ENCODE data around the gene CTDP1. TPM values are rescaled to one million over a fixed set of nuclear protein-coding genes. Genes with fewer than 3 reads are reported as not detected.

CTDP1 gene
- total RNA-seq, 1 experiment from 2014 or later = 31.7 TPM

DNA sequence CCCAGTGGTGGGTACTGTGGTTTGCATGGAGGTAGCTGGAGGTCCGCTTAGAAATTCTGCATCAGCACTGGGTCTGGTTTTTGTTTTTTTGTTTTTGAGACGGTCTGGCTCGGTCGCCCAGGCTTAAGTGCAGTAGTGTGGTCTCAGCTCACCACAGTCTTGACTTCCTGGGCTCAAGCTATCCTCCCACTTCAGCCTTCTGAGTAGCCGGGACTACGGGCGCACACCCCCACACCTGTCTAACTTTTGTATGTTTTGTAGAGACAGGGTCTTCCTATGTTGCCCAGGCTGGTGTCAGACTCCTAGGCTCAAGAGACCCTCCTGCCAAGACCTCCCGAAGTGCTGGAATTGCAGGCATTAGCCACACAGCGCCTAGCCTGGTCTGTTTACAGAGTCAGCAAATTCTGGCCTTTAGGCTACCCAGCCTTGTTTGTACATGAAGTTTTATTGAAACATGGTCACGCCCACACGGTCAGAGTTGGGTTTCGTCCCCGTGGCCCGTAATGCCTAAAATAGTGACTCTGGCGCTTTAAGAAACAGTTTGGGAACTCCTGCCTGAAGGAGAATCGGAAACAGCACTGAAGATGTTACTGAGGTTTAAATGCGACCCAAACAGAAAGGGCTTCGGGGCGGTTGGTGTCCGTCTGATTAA is 32.7 kb downstream of the CTDP1 start:
- DNase-seq (no peak), ATAC-seq (no peak)
- CTCF ChIA-PET = no interaction called here
- H3K4me2 ChIP-seq (ENCODE audit: low read length) = no peak overlapping the region
- BruUV-seq (replicated peaks) = no TSS peak
- no peak overlapping the region for H3K27ac ChIP-seq (ENCODE audit: low read length)
- no peaks in the 10 kb centered on the region for H4K20me1 ChIP-seq (ENCODE audit: low read length)
- TF ChIP-seq CTCF (conservative IDR thresholded peaks at IDR 0.05; ENCODE audit: low read depth, low read length) (no peak), EZH2phosphoT487 (IDR thresholded peaks at IDR 0.05; ENCODE audit: borderline replicate concordance, low read length) (no peak)
- no peak overlapping the region for H2AFZ ChIP-seq (ENCODE audit: low read length)
- H3K36me3 ChIP-seq (ENCODE audit: low read depth, low read length) = peaks cover 23% of the 10 kb centered on the region
- no peaks in the 10 kb centered on the region for H3K9me2 ChIP-seq (replicated peaks; ENCODE audit: low read length)
- intact Hi-C loops (cut with micrococcal nuclease) = no loop called here
- no peak overlapping the region for H3K9ac ChIP-seq (ENCODE audit: low read length)
- no peaks in the 10 kb centered on the region for H3F3A ChIP-seq (ENCODE audit: low read length, unreplicated experiment)
- H3K4me3 ChIP-seq (ENCODE audit: low read length) = no peak overlapping the region
- H3K27me3 ChIP-seq (ENCODE audit: low read length) = no peaks in the 10 kb centered on the region
- no peaks in the 10 kb centered on the region for H3K79me2 ChIP-seq (ENCODE audit: low read length)
- no peaks in the 10 kb centered on the region for H3K9me3 ChIP-seq (ENCODE audit: low read length)
- H3K4me1 ChIP-seq (ENCODE audit: insufficient read depth, low read length) = no peaks in the 10 kb centered on the region
- POLR2A ChIA-PET (ENCODE audit: unreplicated experiment) = no interaction called here

DNA sequence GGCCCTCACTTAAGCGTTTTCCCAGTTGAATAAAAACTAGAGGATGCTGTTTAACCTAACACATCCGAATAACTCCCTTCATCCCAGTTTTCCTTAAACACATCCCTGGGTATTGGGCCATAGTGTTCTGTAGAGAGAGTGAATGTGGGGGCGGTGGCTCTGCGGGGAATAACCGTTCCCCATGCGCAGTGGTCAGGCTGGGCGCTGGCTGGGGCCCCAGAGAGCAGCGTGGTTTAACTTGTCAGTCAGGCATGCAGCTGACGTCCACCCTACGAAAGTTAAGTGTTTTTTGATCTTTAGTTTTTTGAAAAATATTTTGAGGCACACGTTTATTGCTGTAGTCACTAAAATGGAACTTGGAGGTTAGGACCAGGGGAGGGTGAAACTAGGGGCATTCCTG is 33.7 kb downstream of the CTDP1 start:
- intact Hi-C loops (cut with micrococcal nuclease) = no loop called here
- no peaks in the 10 kb centered on the region for H4K20me1 ChIP-seq (ENCODE audit: low read length)
- BruUV-seq (replicated peaks) = no TSS peak
- H3K36me3 ChIP-seq (ENCODE audit: low read depth, low read length) = peaks cover 17% of the 10 kb centered on the region; the same call in 1 of the 2 replicates
- no peak overlapping the region for H3K4me2 ChIP-seq (ENCODE audit: low read length)
- POLR2A ChIA-PET (ENCODE audit: unreplicated experiment) = no interaction called here
- TF ChIP-seq EZH2phosphoT487 (IDR thresholded peaks at IDR 0.05; ENCODE audit: borderline replicate concordance, low read length) = no peak
- TF ChIP-seq CTCF (conservative IDR thresholded peaks at IDR 0.05; ENCODE audit: low read depth, low read length) = no peak
- no peak for TF ChIP-seq EZH2 (IDR thresholded peaks at IDR 0.05; ENCODE audit: low read length, unreplicated experiment)
- no peak overlapping the region for H3K4me3 ChIP-seq (ENCODE audit: low read length)
- no peaks in the 10 kb centered on the region for H3K27me3 ChIP-seq (ENCODE audit: low read length)
- H3K9ac ChIP-seq (ENCODE audit: low read length) = no peak overlapping the region
- no peaks in the 10 kb centered on the region for H3K4me1 ChIP-seq (ENCODE audit: insufficient read depth, low read length)
- H2AFZ ChIP-seq (ENCODE audit: low read length) = no peak overlapping the region
- H3F3A ChIP-seq (ENCODE audit: low read length, unreplicated experiment) = no peaks in the 10 kb centered on the region
- DNase-seq (no peak), ATAC-seq (no peak)
- no peaks in the 10 kb centered on the region for H3K9me2 ChIP-seq (replicated peaks; ENCODE audit: low read length)
- H3K79me2 ChIP-seq (ENCODE audit: low read length) = no peaks in the 10 kb centered on the region
- no peaks in the 10 kb centered on the region for H3K9me3 ChIP-seq (ENCODE audit: low read length)
- CTCF ChIA-PET = no interaction called here
- H3K27ac ChIP-seq (ENCODE audit: low read length) = no peak overlapping the region

DNA sequence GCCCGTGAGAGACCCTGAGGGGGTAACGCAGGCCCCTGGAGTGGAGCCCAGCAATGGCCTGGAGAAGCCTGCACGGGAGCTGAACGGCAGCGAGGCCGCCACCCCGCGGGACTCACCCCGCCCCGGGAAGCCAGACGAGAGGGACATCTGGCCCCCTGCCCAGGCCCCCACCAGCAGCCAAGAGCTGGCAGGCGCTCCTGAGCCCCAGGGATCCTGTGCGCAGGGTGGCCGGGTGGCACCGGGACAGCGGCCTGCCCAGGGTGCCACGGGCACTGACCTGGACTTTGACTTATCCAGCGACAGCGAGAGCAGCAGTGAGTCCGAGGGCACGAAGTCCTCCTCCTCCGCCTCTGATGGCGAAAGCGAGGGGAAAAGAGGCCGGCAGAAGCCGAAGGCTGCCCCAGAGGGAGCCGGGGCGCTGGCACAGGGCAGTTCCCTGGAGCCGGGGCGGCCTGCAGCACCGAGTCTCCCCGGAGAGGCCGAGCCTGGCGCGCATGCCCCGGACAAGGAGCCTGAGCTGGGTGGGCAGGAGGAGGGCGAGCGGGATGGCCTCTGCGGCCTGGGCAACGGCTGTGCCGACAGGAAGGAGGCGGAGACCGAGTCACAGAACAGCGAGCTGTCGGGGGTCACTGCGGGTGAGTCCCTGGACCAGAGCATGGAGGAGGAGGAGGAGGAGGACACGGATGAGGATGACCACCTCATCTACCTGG is 35.1 kb downstream of the CTDP1 start:
- Histone ChIP-seq H3K9me3 (ENCODE audit: low read length) (no peaks in the 10 kb centered on the region), H2AFZ (ENCODE audit: low read length) (no peak overlapping the region), H3K4me2 (ENCODE audit: low read length) (no peak overlapping the region), H3K9me2 (replicated peaks; ENCODE audit: low read length) (no peaks in the 10 kb centered on the region), H3K4me1 (ENCODE audit: insufficient read depth, low read length) (no peaks in the 10 kb centered on the region), H3K27ac (ENCODE audit: low read length) (no peak overlapping the region), H3K4me3 (ENCODE audit: low read length) (no peak overlapping the region), H3K36me3 (ENCODE audit: low read depth, low read length) (peaks cover 17% of the 10 kb centered on the region; the same call in 1 of the 2 replicates), H3K27me3 (ENCODE audit: low read length) (no peaks in the 10 kb centered on the region), H3K9ac (ENCODE audit: low read length) (no peak overlapping the region), H3K79me2 (ENCODE audit: low read length) (no peaks in the 10 kb centered on the region), H3F3A (ENCODE audit: low read length, unreplicated experiment) (no peaks in the 10 kb centered on the region), H4K20me1 (ENCODE audit: low read length) (no peaks in the 10 kb centered on the region)
- intact Hi-C loops (cut with micrococcal nuclease) = no loop called here
- no peak for DNase-seq
- BruUV-seq (replicated peaks) = no TSS peak
- ChIA-PET CTCF (no interaction called here), POLR2A (ENCODE audit: unreplicated experiment) (no interaction called here)
- TF ChIP-seq EZH2 (IDR thresholded peaks at IDR 0.05; ENCODE audit: low read length, unreplicated experiment) (no peak), CTCF (conservative IDR thresholded peaks at IDR 0.05; ENCODE audit: low read depth, low read length) (no peak), EZH2phosphoT487 (IDR thresholded peaks at IDR 0.05; ENCODE audit: borderline replicate concordance, low read length) (no peak)
- no peak for ATAC-seq
